NB4 (cell line): Measurements from ENCODE around the gene VEPH1.

Experiments used
- DNase-seq: peaks from one replicate; pipeline ENCODE4 v3.0.0; 2010; ENCODE audit warnings: low read depth
- H3K4me3 ChIP-seq: one replicate; pipeline ENCODE4 v1.5.1; 2011; ENCODE audit warnings: mild to moderate bottlenecking, low read depth, low read length, moderate library complexity
- MAX ChIP-seq: IDR thresholded peaks from 2 replicates; pipeline ENCODE4 v1.6.1; 2011; ENCODE audit warnings: low read depth, low read length
- MYC ChIP-seq: IDR thresholded peaks from 2 replicates; pipeline ENCODE4 v1.6.1; 2011; ENCODE audit warnings: low read depth, low read length
- POLR2A ChIP-seq: IDR thresholded peaks from 2 replicates; pipeline ENCODE4 v1.6.1; 2011; ENCODE audit warnings: mild to moderate bottlenecking; ENCODE audit not compliant: insufficient read length; ENCODE audit errors: extremely low read depth
- TF ChIP-seq, protein P1 (sequence below): IDR thresholded peaks from one replicate; pipeline ENCODE4 v1.5.1; 2012; ENCODE audit warnings: low read depth, low read length

VEPH1 gene

DNA sequence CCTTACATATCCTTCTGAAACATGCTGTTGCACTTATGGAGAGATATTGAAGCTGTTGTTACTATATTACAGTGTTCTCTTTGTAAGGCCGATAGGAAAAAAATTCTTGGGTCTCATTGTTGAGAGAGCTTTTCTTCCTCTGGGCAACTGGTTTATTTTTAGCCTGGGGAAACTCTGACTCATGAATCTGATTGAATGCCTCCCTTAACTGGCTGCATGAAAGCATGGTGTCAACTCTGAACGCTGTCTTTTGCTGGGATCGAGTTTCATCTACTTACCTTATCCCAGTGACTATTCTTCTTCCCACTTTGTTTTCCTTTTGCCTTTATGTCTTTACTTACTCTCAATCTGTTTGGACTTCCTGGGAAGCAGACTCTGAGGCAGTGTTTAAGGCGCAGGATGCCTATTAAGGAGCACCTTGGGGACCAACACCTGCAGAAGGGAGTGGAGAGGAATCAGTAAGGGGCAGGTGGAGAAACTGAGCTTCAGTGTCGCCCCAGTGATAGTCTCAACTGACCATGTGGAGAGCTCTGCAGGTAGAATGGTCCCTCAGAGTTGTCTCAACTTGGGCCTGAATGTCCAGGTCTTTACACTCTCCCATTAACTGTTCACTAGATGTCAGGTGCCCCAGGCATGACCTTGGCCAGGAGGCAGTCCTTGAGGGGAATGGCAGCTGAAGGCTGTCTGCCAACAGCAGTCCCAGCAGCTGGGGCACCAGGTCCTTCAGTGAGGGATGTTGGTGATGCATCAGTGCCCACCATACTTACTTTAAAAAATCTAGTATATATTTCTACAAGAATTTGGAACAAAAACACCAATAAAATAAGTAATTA lies 254.4 kb downstream of the VEPH1 start:
- H3K4me3 ChIP-seq: no peak overlapping the region
- TF ChIP-seq MYC (peak; percentile 65), POLR2A (no peak), MAX (peak; percentile 46; the same call in 1 of the 2 replicates)
- TF ChIP-seq, protein P1, sequence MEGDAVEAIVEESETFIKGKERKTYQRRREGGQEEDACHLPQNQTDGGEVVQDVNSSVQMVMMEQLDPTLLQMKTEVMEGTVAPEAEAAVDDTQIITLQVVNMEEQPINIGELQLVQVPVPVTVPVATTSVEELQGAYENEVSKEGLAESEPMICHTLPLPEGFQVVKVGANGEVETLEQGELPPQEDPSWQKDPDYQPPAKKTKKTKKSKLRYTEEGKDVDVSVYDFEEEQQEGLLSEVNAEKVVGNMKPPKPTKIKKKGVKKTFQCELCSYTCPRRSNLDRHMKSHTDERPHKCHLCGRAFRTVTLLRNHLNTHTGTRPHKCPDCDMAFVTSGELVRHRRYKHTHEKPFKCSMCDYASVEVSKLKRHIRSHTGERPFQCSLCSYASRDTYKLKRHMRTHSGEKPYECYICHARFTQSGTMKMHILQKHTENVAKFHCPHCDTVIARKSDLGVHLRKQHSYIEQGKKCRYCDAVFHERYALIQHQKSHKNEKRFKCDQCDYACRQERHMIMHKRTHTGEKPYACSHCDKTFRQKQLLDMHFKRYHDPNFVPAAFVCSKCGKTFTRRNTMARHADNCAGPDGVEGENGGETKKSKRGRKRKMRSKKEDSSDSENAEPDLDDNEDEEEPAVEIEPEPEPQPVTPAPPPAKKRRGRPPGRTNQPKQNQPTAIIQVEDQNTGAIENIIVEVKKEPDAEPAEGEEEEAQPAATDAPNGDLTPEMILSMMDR: no peak
- DNase-seq: peak; percentile 67

DNA sequence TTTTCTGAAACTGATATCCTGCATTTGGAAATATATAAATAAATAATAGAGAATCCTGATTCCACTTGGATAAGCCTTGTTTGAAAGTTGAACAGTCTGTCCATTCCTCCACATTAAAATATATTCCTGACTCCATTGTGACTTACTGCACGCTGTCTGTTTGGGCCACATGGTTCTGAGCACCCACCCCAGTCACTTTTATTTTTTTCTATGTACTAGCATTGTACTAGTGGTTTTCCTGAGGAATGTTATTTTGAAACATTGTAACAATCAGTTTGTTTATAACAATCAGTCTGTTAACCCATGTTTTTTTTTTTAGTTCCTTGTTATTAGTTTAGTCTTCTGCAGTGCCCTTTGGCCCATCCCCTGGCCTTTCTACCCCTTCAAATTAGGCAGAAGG lies 255.8 kb downstream of the VEPH1 start:
- TF ChIP-seq, protein P1: no peak
- H3K4me3 ChIP-seq: no peak overlapping the region
- peak; percentile 2 for DNase-seq

- no peak for TF ChIP-seq POLR2A
- TF ChIP-seq MAX: no peak
- no peak for TF ChIP-seq MYC
- TF ChIP-seq, protein P1: no peak
- no peak for DNase-seq
- no peak overlapping the region for H3K4me3 ChIP-seq
Observed at GRCh38 chr3:157242836-157243235, 260.4 kb downstream of the VEPH1 start.

GRCh38 chr3:157241599-157241998 lies 261.6 kb downstream of the VEPH1 start:
- DNase-seq: no peak
- H3K4me3 ChIP-seq: no peak overlapping the region
- TF ChIP-seq POLR2A (no peak), MAX (no peak), MYC (no peak)
- TF ChIP-seq, protein P1: no peak

DNA sequence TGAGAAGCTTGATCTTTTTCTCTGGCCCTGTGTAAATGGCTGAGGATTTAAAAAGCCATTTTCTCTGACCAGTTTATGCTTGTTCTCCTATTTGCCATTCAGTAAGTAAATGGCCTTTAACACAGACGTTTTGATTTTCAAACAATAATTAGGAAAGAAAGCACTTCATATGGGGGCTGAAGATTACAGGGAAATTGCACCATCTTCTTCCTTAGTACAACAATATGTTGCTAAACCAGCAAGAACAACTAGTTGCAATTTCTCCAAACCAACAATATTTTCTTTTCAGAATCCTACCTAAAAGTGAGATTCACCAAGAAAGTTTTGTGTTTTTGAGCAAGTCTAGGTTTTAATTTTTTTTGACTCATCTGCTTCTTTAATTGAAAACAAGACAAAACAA lies 262.8 kb downstream of the VEPH1 start:
- no peak for DNase-seq
- no peak for TF ChIP-seq MYC
- no peak for TF ChIP-seq MAX
- no peak for TF ChIP-seq POLR2A
- TF ChIP-seq, protein P1: no peak
- no peak overlapping the region for H3K4me3 ChIP-seq
